Spleen (tissue), 7 donors: ENCODE data around the gene CMTM4.

ENCODE experiments used
- CTCF ChIP-seq, 11 experiments: fragments of 200-600 bp in 7 of 11; fragments of 450-650 bp in 4 of 11; sonication (generic) in 4 of 11; IDR thresholded peaks in 8 of 11; conservative IDR thresholded peaks in 3 of 11; 1 replicate in 7 of 11; 2 replicates in 4 of 11; pipeline versions ENCODE4 v1.4.0 to v1.8.0; 2016 to 2021; ENCODE audit warnings: antibody characterized with exemption in 11 of 11, inconsistent platforms in 4 of 11, mild to moderate bottlenecking in 1 of 11
- POLR2A ChIP-seq, 3 donors: fragments of 450-650 bp; IDR thresholded peaks; one replicate each; pipeline ENCODE4 v1.5.1; 2017; ENCODE audit warnings: antibody characterized with exemption in 3 of 3, mild to moderate bottlenecking in 1 of 3
- donor health status: DM: no; HTN: no; CAD: no; lungs with moderate emphysema.
- donor health status: DM: no; HTN: no; CAD: no.
- donor health status: DM: no; HTN: no; CAD: no.

DNA sequence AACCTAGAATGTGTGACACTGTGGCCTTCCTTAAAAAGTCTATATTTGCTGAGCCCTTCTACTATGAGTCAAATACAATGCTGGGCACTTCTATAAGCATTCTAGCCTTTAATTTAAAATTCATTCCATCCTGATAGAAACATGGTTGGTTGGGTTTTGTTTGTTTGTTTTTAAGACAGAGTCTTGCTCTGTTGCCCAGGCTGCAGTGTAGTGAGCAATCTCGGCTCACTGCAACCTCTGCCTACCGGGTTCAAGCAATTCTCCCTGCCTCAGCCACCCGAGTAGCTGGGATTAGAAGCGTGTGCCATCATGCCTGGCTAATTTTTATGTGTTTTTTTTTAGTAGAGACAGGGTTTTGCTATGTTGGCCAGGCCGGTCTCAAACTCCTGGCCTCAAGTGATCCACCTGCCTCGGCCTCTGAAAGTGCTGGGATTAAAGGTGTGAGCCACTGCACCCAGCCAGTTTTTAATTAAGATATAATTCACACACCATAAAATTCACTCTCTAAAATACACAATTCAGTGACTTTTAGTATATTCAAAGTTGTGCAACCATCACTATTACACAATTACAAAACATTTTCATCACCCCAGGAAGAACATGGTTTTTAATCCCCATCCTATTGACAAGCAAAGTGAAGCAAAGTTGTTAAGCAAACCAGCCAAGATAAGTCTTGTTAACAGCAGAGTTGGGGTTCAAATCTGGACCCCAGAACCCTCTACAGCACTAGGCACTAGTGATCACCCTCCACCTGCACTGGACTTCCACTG lies 42.8 kb downstream of the CMTM4 start:
- TF ChIP-seq CTCF (IDR thresholded peaks at IDR 0.05 in 8 of 11, conservative IDR thresholded peaks at IDR 0.05 in 3 of 11) (no peak), POLR2A (IDR thresholded peaks at IDR 0.05) (no peak)
